ENCODE data around the gene ACOXL.
"Not testable (repeated sequence)": the region's sequence is repeated elsewhere in the genome, so short reads cannot be mapped to it uniquely, and the experiment has no call there.

ACOXL gene

DNA sequence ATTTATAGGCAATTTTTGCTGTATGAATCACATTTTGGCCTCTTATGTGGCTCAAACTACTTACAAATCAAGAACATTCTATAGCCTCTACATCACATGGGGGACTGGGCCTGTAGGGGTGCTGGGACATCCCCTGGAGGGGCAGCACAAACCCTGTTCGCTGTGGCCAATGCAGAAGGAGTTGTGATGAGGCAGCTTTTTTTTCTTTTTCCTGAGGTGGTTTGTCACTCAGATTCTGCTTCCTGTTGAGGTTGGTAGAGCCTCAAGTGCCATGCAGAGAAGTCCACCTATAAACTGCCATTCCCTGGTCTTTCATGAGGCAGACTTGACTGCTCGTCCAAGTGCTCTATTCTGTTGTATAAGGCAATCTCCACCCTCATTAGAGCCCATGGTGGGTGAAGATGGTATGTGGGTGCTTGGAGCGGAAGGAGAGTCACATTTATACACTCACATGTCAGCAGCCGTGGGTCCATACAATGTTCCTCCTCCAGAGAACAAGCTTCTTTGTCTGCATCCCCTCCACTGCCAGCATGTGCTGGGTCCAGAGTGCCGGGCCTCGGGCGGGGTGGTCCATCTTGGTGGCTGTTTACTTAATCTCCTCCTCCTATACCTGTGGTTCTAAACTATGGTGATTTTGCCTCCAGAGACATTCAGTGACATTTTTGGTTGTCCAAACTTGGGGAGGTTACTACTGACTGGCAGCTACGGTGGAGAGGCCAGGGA lies 120.3 kb downstream of the ACOXL start:
- Histone ChIP-seq H3K27me3 (replicated peaks; ENCODE audit: control insufficient read depth, insufficient read depth, low read length) (no peaks in the 10 kb centered on the region), H3K36me3 (ENCODE audit: control insufficient read depth, insufficient read depth, low read length) (no peaks in the 10 kb centered on the region), H3K4me3 (replicated peaks; ENCODE audit: low read depth, low read length) (no peak overlapping the region)
- DNase-seq (ENCODE audit: extremely low read depth, insufficient read length): no peak
- TF ChIP-seq, protein P1, sequence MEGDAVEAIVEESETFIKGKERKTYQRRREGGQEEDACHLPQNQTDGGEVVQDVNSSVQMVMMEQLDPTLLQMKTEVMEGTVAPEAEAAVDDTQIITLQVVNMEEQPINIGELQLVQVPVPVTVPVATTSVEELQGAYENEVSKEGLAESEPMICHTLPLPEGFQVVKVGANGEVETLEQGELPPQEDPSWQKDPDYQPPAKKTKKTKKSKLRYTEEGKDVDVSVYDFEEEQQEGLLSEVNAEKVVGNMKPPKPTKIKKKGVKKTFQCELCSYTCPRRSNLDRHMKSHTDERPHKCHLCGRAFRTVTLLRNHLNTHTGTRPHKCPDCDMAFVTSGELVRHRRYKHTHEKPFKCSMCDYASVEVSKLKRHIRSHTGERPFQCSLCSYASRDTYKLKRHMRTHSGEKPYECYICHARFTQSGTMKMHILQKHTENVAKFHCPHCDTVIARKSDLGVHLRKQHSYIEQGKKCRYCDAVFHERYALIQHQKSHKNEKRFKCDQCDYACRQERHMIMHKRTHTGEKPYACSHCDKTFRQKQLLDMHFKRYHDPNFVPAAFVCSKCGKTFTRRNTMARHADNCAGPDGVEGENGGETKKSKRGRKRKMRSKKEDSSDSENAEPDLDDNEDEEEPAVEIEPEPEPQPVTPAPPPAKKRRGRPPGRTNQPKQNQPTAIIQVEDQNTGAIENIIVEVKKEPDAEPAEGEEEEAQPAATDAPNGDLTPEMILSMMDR (IDR thresholded peaks at IDR 0.05; ENCODE audit: insufficient read depth, low read length, poor library complexity, severe bottlenecking): no peak

DNA sequence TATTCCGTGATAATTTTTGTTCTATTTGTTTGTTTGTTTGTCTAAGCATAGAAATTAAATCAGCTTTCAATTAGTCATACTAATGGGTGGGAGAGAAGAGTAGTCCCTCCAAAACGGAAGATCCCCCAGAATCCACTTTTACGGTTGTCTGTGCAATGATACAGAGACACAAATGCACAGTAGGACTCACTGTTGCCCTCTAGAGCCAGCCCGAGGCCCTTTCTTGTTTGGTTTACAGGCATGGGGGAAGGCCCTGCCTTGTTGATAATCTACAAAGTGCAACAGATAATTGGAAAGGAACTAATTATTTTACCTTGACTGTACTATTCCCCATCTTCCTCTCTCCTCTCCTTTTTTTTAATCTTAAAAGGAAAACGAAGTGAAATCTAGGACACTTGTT lies 121.1 kb downstream of the ACOXL start:
- DNase-seq (ENCODE audit: extremely low read depth, insufficient read length): no peak

DNA sequence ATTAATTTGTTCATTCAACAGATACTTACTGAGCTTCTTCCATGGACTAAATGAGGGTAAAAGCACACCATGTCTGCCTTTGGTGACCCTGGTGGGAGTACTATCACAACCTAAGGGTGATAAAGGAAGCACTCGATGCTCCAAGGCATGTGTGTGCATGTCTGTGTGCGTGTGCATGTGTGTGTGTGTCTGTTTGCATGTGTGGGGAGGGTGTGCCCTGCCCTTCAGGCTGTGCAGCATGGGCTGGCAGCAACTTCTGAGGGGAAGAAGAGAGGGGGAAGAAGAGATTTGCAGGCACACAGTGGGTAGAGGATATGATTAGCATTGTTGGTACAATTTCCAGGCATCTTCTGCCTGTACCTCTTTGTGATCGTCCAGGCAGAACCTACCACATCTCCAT lies 121.6 kb downstream of the ACOXL start:
- Histone ChIP-seq H3K27me3 (replicated peaks; ENCODE audit: control insufficient read depth, insufficient read depth, low read length) (no peaks in the 10 kb centered on the region), H3K36me3 (ENCODE audit: control insufficient read depth, insufficient read depth, low read length) (no peaks in the 10 kb centered on the region), H3K4me3 (replicated peaks; ENCODE audit: low read depth, low read length) (no peak overlapping the region)
- DNase-seq (ENCODE audit: extremely low read depth, insufficient read length): no peak
- TF ChIP-seq, protein P1 (IDR thresholded peaks at IDR 0.05; ENCODE audit: insufficient read depth, low read length, poor library complexity, severe bottlenecking): no peak

More for the DNA sequence above, 121.1 kb downstream of the ACOXL start:
- no peak overlapping the region for H3K4me3 ChIP-seq (replicated peaks; ENCODE audit: low read depth, low read length)
- H3K36me3 ChIP-seq (ENCODE audit: control insufficient read depth, insufficient read depth, low read length): no peaks in the 10 kb centered on the region
- TF ChIP-seq, protein P1 (IDR thresholded peaks at IDR 0.05; ENCODE audit: insufficient read depth, low read length, poor library complexity, severe bottlenecking): peak; percentile 83
- H3K27me3 ChIP-seq (replicated peaks; ENCODE audit: control insufficient read depth, insufficient read depth, low read length): no peaks in the 10 kb centered on the region

DNA sequence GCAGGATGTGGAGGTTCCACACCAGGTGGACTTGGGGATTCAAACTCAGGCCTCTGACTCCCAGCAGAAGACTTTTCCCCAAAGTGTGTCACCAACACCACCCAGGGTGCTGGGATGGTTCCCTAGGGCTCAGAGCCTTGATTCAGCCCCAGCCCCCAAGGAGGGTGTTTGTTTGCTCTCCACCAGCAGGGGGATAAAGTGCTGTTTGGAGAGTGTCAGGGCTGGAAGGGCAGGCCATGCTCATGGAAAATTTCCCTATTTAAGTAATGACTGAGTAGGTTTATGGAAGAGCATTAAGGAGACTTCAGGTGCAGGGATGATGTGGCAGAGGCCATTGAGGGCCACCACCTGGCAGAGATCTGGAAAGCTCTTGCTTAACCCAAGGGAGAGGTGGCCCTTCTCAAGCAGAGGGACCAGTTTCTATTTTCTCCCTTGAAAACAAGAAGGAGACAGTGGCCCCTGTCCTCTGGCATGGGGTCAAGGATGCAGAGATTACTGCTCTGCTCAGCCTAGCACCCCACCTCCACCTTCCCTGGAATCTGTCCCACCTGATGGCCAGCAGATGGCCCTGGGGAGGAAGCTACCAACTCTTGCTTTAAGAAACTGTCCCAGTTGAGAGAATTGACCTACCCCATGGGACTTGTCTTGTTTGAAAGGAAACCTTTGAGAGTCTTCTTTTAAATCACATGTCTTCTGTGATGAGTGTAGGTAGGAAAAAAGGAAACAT lies 122.1 kb downstream of the ACOXL start:
- TF ChIP-seq, protein P1 (IDR thresholded peaks at IDR 0.05; ENCODE audit: insufficient read depth, low read length, poor library complexity, severe bottlenecking): peak; percentile 42
- Histone ChIP-seq H3K4me3 (replicated peaks; ENCODE audit: low read depth, low read length) (no peak overlapping the region), H3K36me3 (ENCODE audit: control insufficient read depth, insufficient read depth, low read length) (no peaks in the 10 kb centered on the region), H3K27me3 (replicated peaks; ENCODE audit: control insufficient read depth, insufficient read depth, low read length) (no peaks in the 10 kb centered on the region)
- DNase-seq (ENCODE audit: extremely low read depth, insufficient read length): no peak

DNA sequence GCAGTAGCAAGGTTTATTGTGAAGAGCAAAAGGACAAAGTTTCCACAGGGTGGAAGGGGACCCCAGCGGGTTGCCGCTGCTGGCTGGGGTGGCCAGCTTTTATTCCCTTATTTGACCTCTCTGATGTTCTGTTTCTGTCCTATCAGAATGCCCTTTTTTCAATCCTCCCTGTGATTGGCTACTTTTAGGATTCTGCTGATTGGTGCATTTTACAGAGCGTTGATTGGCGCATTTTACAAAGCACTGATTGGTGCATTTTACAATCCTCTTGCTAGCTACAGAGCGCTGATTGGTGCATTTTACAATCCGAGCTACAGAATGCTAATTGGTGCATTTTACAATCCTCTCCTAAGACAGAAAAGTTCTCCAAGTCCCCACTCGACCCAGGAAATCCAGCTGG lies 123.5 kb downstream of the ACOXL start:
- H3K27me3 ChIP-seq (replicated peaks; ENCODE audit: control insufficient read depth, insufficient read depth, low read length); H3K4me3 ChIP-seq (replicated peaks; ENCODE audit: low read depth, low read length); DNase-seq (ENCODE audit: extremely low read depth, insufficient read length); H3K36me3 ChIP-seq (ENCODE audit: control insufficient read depth, insufficient read depth, low read length): not testable (repeated sequence)

DNA sequence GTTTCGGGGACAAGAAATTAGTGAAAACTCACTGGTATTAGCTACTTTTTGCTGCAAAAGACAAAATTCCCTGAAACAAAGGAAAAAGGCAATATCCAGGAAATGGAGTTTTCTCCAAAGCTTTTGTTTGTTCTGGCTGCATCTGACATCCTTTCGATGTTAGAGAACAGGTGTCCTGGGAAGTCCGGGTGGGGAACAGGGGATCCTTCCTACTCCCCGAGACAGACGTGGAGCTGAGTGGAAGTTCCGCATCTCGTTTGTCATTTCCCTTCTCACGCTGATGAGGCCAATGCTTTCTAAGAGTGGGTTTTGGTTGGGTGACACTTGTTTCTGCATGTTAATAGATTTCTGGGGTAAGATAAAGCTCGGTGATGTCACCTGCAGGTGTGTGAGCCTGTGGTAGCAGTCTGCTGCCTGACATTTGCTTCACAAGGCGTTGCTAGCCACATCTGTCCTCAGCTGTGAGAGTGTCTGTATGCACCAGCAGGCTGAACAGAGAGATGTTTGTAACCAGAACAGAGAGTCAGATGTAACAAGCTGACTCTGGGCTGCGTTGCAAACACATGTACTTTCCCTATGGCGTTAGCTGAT lies 125.9 kb downstream of the ACOXL start:
- TF ChIP-seq, protein P1 (IDR thresholded peaks at IDR 0.05; ENCODE audit: insufficient read depth, low read length, poor library complexity, severe bottlenecking): no peak
- Histone ChIP-seq H3K4me3 (replicated peaks; ENCODE audit: low read depth, low read length) (peak overlapping the region; percentile 35), H3K36me3 (ENCODE audit: control insufficient read depth, insufficient read depth, low read length) (no peaks in the 10 kb centered on the region), H3K27me3 (replicated peaks; ENCODE audit: control insufficient read depth, insufficient read depth, low read length) (no peaks in the 10 kb centered on the region)
- DNase-seq (ENCODE audit: extremely low read depth, insufficient read length): peak; percentile 68

Data from GM06990 (cell line).